GM18511 (cell line): ENCODE data around the gene NXNL1.

Source experiments
- ATAC-seq: cut with Tn5 transposase; IDR thresholded peaks from one replicate; pipeline ENCODE4 v1.9.1; 2021; ENCODE audit warnings: mild to moderate bottlenecking, moderate library complexity; ENCODE audit not compliant: unreplicated experiment

NXNL1 gene

DNA sequence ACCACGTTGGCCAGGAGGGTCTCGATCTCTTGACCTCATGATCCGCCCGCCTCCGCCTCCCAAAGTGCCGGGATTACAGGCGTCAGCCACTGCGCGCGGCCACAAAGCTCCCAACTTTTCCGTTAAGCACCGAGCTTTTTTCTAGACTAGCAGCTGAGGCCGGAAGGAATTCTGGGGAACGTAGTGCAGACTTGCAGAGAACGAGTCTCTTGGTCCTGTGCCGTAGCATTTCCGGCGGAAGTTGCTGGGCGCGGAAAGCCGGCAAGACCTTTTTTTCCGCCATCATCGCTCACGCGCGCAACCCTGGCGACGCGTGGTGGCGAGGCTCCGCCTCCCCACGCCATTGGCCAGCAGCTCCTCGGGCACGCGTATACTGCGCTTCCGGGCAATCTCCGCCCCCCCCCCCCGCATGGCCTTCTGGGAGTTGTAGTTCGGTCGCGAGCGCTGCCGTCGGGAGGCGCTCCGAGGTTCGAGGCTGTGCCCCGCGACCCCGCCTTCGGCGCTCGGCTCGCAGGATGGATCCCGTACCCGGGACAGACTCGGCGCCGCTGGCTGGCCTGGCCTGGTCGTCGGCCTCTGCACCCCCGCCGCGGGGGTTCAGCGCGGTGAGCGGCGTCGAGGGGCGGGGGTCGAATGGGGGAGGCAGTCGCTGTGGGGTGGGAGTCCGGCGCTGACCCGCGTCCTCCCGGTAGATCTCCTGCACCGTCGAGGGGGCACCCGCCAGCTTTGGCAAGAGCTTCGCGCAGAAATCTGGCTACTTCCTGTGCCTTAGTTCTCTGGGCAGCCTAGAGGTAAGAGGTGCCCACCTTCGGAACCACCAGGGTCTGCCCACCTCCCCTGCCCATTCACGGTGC is 40.9 kb downstream of the NXNL1 start, which contains the start of gene MVB12A:
TSS of gene MVB12A (plus strand) at position 427 of the 854 bp plus-strand sequence. CDS start at position 516, 89 bp downstream.
- ATAC-seq = peak; percentile 89

DNA sequence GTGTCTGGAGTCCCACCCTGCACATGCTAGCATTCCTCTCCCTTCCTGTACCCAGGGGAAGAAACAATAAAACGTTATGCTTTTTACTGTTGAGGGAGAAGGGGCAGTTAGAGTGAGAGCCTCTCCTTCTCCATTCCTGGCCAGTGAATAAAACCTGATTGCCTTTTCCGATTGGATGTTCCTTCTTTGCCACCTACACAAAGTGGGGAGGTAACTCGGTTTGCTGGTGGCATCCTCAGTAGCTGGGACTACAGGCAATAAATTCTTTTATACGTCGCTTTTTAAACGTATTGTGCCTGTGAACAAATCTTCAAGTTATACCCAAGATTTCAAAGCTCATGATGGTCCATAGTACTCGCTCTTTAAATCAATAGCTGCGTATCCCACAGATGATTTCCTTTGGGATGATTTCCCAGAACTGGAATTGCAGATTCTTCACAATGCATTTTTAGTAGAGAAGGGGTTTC is 41.5 kb downstream of the NXNL1 start:
- ATAC-seq = no peak

DNA sequence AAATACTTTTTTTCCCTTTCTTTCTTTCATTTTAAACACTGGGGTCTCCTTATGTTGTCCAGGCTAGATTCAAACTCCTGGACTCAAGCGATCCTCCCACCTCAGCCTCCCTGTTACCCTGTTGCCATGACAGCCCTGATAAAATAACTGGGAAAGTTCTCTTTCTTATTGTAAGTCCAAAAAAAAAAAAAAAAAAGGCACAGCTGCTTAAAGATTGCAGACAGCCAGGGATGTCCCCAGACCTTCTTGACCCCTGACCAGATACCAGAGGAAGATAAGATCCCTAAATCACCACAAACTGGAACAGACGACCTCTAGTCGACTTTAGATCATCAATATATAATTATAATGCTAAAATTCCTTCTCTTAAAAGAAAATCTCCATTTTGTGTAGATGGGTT is 42.0 kb downstream of the NXNL1 start:
- no peak for ATAC-seq

- no peak for ATAC-seq
Measured at GRCh38 chr19:17415121-17415520, 45.6 kb downstream of the NXNL1 start.

DNA sequence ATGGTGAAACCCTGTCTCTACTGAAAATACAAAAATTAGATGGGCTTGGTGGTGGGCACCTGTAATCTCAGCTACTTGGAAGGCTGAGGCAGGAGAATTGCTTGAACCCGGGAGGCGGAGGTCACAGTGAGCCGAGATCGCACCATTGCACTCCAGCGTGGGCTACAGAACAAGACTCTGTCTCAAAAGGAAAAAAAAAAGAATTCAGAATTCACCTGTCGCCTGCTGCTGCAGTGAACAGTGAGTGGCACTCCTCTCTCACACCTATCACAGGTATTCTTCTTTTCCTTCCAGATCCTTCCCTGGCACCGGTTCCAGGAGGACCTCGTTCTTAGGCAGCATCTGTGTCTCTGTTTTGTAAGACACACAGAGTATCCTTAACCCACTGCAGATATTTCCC is 46.6 kb downstream of the NXNL1 start:
- ATAC-seq = no peak

DNA sequence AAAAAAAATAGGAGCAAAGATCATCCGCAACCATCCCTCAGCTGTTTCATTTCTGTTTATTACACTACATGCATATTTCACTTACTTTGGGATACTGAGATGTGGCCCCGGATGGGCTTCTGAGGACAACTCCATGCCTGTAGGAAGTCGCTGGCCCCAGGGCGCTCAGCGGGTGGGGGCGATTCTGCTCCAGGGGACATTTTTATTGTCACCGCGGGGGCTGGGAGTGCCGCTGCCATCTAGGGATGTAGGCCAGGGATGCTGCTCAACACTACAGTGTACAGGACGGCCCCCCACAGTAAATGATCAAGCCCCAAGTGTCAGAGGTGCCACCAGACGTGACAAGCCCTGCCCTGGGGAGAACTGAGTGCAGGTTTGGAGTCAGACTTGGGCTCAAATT is 48.9 kb downstream of the NXNL1 start:
- ATAC-seq = no peak

- ATAC-seq = no peak
Measured at GRCh38 chr19:17409990-17410389, 50.7 kb downstream of the NXNL1 start.

DNA sequence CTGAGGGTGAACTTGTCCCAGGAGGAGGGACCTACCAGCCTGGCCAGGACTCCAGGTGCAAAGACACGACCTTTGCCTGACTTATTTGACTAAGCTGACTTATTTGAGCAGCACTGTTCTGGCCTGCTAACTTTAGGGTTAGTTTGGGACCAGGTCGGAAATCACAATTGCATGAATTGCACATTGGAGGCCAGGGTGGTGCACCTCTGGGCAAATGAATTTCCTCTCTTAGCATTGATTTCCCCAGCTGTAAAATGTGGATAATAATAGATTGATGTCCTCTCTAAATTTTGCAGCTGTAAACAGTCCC is 53.9 kb downstream of the NXNL1 start:
- no peak for ATAC-seq

DNA sequence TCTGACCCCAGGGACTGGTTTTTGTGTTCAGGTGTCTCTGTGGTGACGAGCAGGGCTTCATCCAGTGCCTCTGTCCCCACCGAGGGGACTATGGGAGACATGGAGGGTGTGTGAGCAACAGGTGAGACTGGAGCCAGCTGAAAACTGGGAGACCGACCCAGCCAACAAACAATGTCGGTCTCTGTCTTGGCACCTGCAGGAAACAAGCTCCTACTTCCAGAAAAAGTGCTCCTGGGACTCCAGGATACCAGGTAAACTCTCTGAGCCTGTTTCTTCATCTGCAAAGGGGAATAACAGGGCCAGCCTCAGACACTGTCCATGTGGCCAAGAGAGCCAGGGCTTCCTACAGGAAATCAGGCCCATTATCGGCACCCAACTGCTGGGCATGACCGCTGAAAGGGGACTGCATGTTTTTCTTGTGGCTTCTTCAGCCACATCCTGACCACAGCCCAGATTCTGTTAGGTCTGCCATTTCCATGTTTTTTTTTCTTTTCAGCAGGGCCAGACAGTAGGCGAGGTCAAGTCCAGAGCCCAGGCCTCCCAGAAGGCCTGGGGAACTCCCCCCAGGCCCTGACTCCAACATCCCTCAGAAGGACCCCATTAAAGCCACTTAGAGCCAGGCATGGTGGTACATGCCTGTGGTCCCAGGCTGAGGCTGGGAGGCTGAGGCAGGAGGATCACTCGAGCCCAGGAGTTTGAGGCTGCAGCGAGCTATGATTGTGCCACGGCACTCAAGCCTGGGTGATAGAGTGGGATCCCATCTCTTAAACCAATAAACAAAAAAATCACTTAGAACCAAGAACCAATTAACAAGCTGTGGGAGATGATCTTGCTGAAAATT is 54.5 kb downstream of the NXNL1 start:
- peak; percentile 37 for ATAC-seq
